Measurements from ENCODE around the gene KBTBD8. TPM values are rescaled to one million over a fixed set of nuclear protein-coding genes. Genes with fewer than 3 reads are reported as not detected.

Gene KBTBD8
- total RNA-seq, 1 donor, result 9.8 TPM

- TF ChIP-seq CTCF (IDR thresholded peaks at IDR 0.05; ENCODE audit: insufficient read depth, low read length), result no peak
- no peak overlapping the region for H3K4me3 ChIP-seq (ENCODE audit: low read depth, low read length)
- no peak for DNase-seq (ENCODE audit: low read depth)
Measured at GRCh38 chr3:66957367-66957766, 40.7 kb upstream of the KBTBD8 start.

- H3K4me3 ChIP-seq (ENCODE audit: low read depth, low read length), result no peak overlapping the region
- TF ChIP-seq CTCF (IDR thresholded peaks at IDR 0.05; ENCODE audit: insufficient read depth, low read length), result no peak
- DNase-seq (ENCODE audit: low read depth), result no peak
Measured at GRCh38 chr3:66958067-66958466, 40.0 kb upstream of the KBTBD8 start.

- TF ChIP-seq CTCF (IDR thresholded peaks at IDR 0.05; ENCODE audit: insufficient read depth, low read length), result no peak
Measured at GRCh38 chr3:66962664-66963063, 35.4 kb upstream of the KBTBD8 start.

GRCh38 chr3:66971245-66971644, 26.9 kb upstream of the KBTBD8 start:
- no peak overlapping the region for H3K4me3 ChIP-seq (ENCODE audit: low read depth, low read length)
- no peak for TF ChIP-seq CTCF (IDR thresholded peaks at IDR 0.05; ENCODE audit: insufficient read depth, low read length)
- DNase-seq (ENCODE audit: low read depth), result no peak

More at GRCh38 chr3:66962664-66963063, 35.4 kb upstream of the KBTBD8 start:
- no peak overlapping the region for H3K4me3 ChIP-seq (ENCODE audit: low read depth, low read length)
- no peak for DNase-seq (ENCODE audit: low read depth)

- peak overlapping the region; percentile 58 for H3K4me3 ChIP-seq (ENCODE audit: low read depth, low read length)
- TF ChIP-seq CTCF (IDR thresholded peaks at IDR 0.05; ENCODE audit: insufficient read depth, low read length), result peak; percentile 91
- DNase-seq (ENCODE audit: low read depth), result peak; percentile 81
Measured at GRCh38 chr3:66971891-66972551, 26.1 kb upstream of the KBTBD8 start.

- H3K4me3 ChIP-seq (ENCODE audit: low read depth, low read length), result no peak overlapping the region
- DNase-seq (ENCODE audit: low read depth), result no peak
- no peak for TF ChIP-seq CTCF (IDR thresholded peaks at IDR 0.05; ENCODE audit: insufficient read depth, low read length)
Measured at GRCh38 chr3:66980791-66981190, 17.3 kb upstream of the KBTBD8 start.

GRCh38 chr3:66983101-66983500, 15.0 kb upstream of the KBTBD8 start:
- no peak for DNase-seq (ENCODE audit: low read depth)
- H3K4me3 ChIP-seq (ENCODE audit: low read depth, low read length), result no peak overlapping the region
- peak; percentile 15 for TF ChIP-seq CTCF (IDR thresholded peaks at IDR 0.05; ENCODE audit: insufficient read depth, low read length)
